ENCODE results near the gene TASL. TPM values are rescaled to one million over a fixed set of nuclear protein-coding genes. Genes with fewer than 3 reads are reported as not detected.

TASL gene
- polyA plus RNA-seq, 2 of the 4 experiments (the other 2 are of a cell fraction): not detected

GRCh38 chrX:30592831-30593230 is 15.3 kb upstream of the TASL start (continued):
- TF ChIP-seq MAFK (IDR thresholded peaks at IDR 0.05; ENCODE audit: partially characterized antibody) (no peak), HDAC2 (IDR thresholded peaks at IDR 0.05) (no peak), PBX3 (IDR thresholded peaks at IDR 0.05) (no peak), POLR2AphosphoS2 (conservative IDR thresholded peaks at IDR 0.05; ENCODE audit: low read length) (no peak), MYC (IDR thresholded peaks at IDR 0.05; ENCODE audit: borderline replicate concordance, low read length) (no peak), JUN (IDR thresholded peaks at IDR 0.05) (no peak), TP53 (CRISPR knock-in tag; IDR thresholded peaks at IDR 0.05) (no peak)

GRCh38 chrX:30590368-30590767 is 12.8 kb upstream of the TASL start:
- TF ChIP-seq NR3C1 (IDR thresholded peaks at IDR 0.05) (no peak), CBX2 (IDR thresholded peaks at IDR 0.05; ENCODE audit: borderline replicate concordance, low read depth) (no peak)
- 25% methylated on average over 3 of the region's 3 CpGs for WGBS (ENCODE audit: missing lambda C conversion rate)
- no peak for ATAC-seq
- ChIA-PET POLR2A (no interaction called here), CTCF (no interaction called here)
- no peak overlapping the region for H3K4me2 ChIP-seq
- H3K27ac ChIP-seq: no peak overlapping the region
- no peak overlapping the region for H3K4me3 ChIP-seq
- no peak for DNase-seq (ENCODE audit: low read depth in 1 of 2, low spot score in 1 of 2)
- H3K9me3 ChIP-seq: no peaks in the 10 kb centered on the region
- no peak for FAIRE-seq
- H3K4me1 ChIP-seq: no peaks in the 10 kb centered on the region

GRCh38 chrX:30589146-30589888 is 11.8 kb upstream of the TASL start:
- H3K9me3 ChIP-seq: no peaks in the 10 kb centered on the region
- DNase-seq (ENCODE audit: low read depth in 1 of 2, low spot score in 1 of 2): no peak
- no peak for FAIRE-seq
- 35% methylated on average over 5 of the region's 5 CpGs for WGBS (ENCODE audit: missing lambda C conversion rate)
- no peaks in the 10 kb centered on the region for H3K4me1 ChIP-seq
- H3K27ac ChIP-seq: no peak overlapping the region
- POLR2A ChIA-PET: no interaction called here
- no peak overlapping the region for H3K4me2 ChIP-seq
- TF ChIP-seq NFE2L2 (conservative IDR thresholded peaks at IDR 0.05; ENCODE audit: low read length): no peak
- no peak for TF ChIP-seq HDAC2 (IDR thresholded peaks at IDR 0.05)
- no peak for TF ChIP-seq JUNB (IDR thresholded peaks at IDR 0.05)
- TF ChIP-seq CHD4 (IDR thresholded peaks at IDR 0.05; ENCODE audit: borderline replicate concordance): no peak
- no peak for TF ChIP-seq CHD2 (IDR thresholded peaks at IDR 0.05; ENCODE audit: low read length, partially characterized antibody)
- no peak for TF ChIP-seq SREBF2 (IDR thresholded peaks at IDR 0.05)
- TF ChIP-seq EHF (CRISPR knock-in tag; IDR thresholded peaks at IDR 0.05): no peak
- no peak overlapping the region for H3K4me3 ChIP-seq
- no peak for ATAC-seq
- CTCF ChIA-PET: interaction anchor here (1.1 to 1.4 kb wide), 2 partner anchors 19 kb away, joined by 3 to 4 read pairs; no protein-coding TSS in a partner anchor

GRCh38 chrX:30586516-30586915 is 8.9 kb upstream of the TASL start:
- DNase-seq (ENCODE audit: low read depth in 1 of 2, low spot score in 1 of 2): no peak
- Histone ChIP-seq H3K4me2 (no peak overlapping the region), H3K4me1 (no peaks in the 10 kb centered on the region), H3K27ac (no peak overlapping the region), H3K4me3 (no peak overlapping the region), H3K9me3 (no peaks in the 10 kb centered on the region)
- CTCF ChIA-PET: no interaction called here
- WGBS (ENCODE audit: missing lambda C conversion rate): 8% methylated on average over 1 of the region's 1 CpG
- POLR2A ChIA-PET: no interaction called here
- no peak for FAIRE-seq
- ATAC-seq: no peak
- no peak for TF ChIP-seq JUN (IDR thresholded peaks at IDR 0.05)
- no peak for TF ChIP-seq ATOH8 (CRISPR knock-in tag; IDR thresholded peaks at IDR 0.05; ENCODE audit: low read depth)
- TF ChIP-seq MAX (IDR thresholded peaks at IDR 0.05): no peak
- no peak for TF ChIP-seq CTCF (IDR thresholded peaks at IDR 0.05)
- TF ChIP-seq RFX5 (IDR thresholded peaks at IDR 0.05): no peak
- TF ChIP-seq POLR2A (IDR thresholded peaks at IDR 0.05; ENCODE audit: low read length): no peak

Data from A549 (cell line).